ENCODE results near the gene FAM193B. TPM values are rescaled to one million over a fixed set of nuclear protein-coding genes. Genes with fewer than 3 reads are reported as not detected.

FAM193B gene
- polyA plus RNA-seq, 2 of the 4 experiments (the other 2 are of a cell fraction): 19.4 to 28.9 TPM

GRCh38 chr5:177511181-177511580 is 43.2 kb downstream of the FAM193B start:
- DNase-seq (ENCODE audit: low read depth in 1 of 2, low spot score in 1 of 2) (no peak), ATAC-seq (no peak), FAIRE-seq (no peak)
- H3K4me3 ChIP-seq: no peak overlapping the region
- no peaks in the 10 kb centered on the region for H3K9me3 ChIP-seq
- no peak overlapping the region for H3K4me2 ChIP-seq
- CTCF ChIA-PET: interaction anchor here (0.9 to 4.3 kb wide), 7 partner anchors 10 to 106 kb away, joined by 3 to 40 read pairs (median 4); no protein-coding TSS in a partner anchor
- 95% methylated on average over 4 of the region's 5 CpGs for WGBS (ENCODE audit: missing lambda C conversion rate)
- POLR2A ChIA-PET: no interaction called here
- H3K4me1 ChIP-seq: peaks cover 11% of the 10 kb centered on the region
- no peak overlapping the region for H3K27ac ChIP-seq
- TF ChIP-seq NPAS2 (CRISPR knock-in tag; IDR thresholded peaks at IDR 0.05; ENCODE audit: borderline replicate concordance): no peak
- TF ChIP-seq RCOR1 (IDR thresholded peaks at IDR 0.05; ENCODE audit: low read depth, low read length): no peak
- TF ChIP-seq JUNB (IDR thresholded peaks at IDR 0.05): no peak

- ChIA-PET CTCF (interaction anchor here (1.4 to 4.3 kb wide), 6 partner anchors 9 to 106 kb away, joined by 3 to 40 read pairs (median 6); no protein-coding TSS in a partner anchor), POLR2A (no interaction called here)
- no peak overlapping the region for H3K27ac ChIP-seq
- 94% methylated on average over 15 of the region's 15 CpGs for WGBS (ENCODE audit: missing lambda C conversion rate)
- ATAC-seq: no peak
- H3K9me3 ChIP-seq: no peaks in the 10 kb centered on the region
- TF ChIP-seq ZNF302 (CRISPR knock-in tag; IDR thresholded peaks at IDR 0.05) (no peak), CBX8 (IDR thresholded peaks at IDR 0.05) (no peak)
- FAIRE-seq: no peak
- peaks cover 5% of the 10 kb centered on the region for H3K4me1 ChIP-seq
- no peak for DNase-seq (ENCODE audit: low read depth in 1 of 2, low spot score in 1 of 2)
- no peak overlapping the region for H3K4me2 ChIP-seq
- H3K4me3 ChIP-seq: no peak overlapping the region
Measured at GRCh38 chr5:177510567-177511053, 43.8 kb downstream of the FAM193B start.

GRCh38 chr5:177509991-177510566 is 44.3 kb downstream of the FAM193B start:
- CTCF ChIA-PET: interaction anchor here (1.2 to 4.3 kb wide), 7 partner anchors 9 to 105 kb away, joined by 3 to 40 read pairs (median 5); no protein-coding TSS in a partner anchor
- TF ChIP-seq BHLHE40 (IDR thresholded peaks at IDR 0.05; ENCODE audit: low read depth, low read length) (no peak), RARB (CRISPR knock-in tag; IDR thresholded peaks at IDR 0.05) (no peak), ESRRA (IDR thresholded peaks at IDR 0.05; ENCODE audit: borderline replicate concordance, low read length) (no peak), RCOR1 (IDR thresholded peaks at IDR 0.05; ENCODE audit: low read depth, low read length) (no peak), EHF (CRISPR knock-in tag; IDR thresholded peaks at IDR 0.05) (no peak), KDM5A (IDR thresholded peaks at IDR 0.05) (no peak), HOXB5 (CRISPR knock-in tag; IDR thresholded peaks at IDR 0.05) (no peak), JUNB (IDR thresholded peaks at IDR 0.05) (no peak)
- no peak overlapping the region for H3K4me3 ChIP-seq
- H3K4me1 ChIP-seq: no peaks in the 10 kb centered on the region; the same call in 2 of the 3 replicates
- POLR2A ChIA-PET: no interaction called here
- DNase-seq (ENCODE audit: low read depth in 1 of 2, low spot score in 1 of 2) (no peak), FAIRE-seq (no peak), ATAC-seq (no peak)
- H3K9me3 ChIP-seq: no peaks in the 10 kb centered on the region
- H3K27ac ChIP-seq: no peak overlapping the region
- H3K4me2 ChIP-seq: no peak overlapping the region
- WGBS (ENCODE audit: missing lambda C conversion rate): 94% methylated on average over 11 of the region's 11 CpGs

DNA sequence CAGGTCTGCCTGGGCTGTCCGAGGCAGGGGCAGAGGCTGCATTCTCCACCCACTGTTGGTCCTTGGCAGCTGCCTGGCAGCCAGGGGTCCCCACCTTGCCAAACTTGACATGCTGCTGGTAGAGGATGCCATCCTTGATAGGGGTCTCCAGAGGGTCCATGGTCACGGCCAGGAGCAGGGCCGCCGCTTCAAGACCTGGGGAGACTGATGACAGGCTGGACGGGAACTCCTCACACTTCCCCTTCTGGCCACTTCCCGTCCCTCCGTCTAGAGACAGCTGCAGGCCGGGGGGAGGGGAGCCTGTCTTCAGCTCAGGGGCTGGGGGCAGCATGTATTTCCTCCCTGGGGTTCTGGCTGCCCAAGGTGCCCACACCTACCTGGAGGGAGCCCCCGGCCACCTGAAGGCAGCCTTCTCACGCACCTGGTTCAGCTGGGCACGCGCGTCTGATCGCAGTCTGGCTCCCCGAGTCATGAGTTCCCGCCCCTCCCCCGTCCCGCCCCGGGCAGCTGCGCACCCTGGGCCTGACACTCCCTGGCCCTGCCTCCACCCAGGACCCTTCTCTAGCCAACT is 44.9 kb downstream of the FAM193B start, which contains the start of gene DOK3:
DOK3 (minus strand) TSS at position 446 of the 571 bp plus-strand sequence; CDS start at position 160, 286 bp downstream.
- DNase-seq (ENCODE audit: low read depth in 1 of 2, low spot score in 1 of 2): no peak
- no peak for ATAC-seq
- CTCF ChIA-PET: interaction anchor here (0.7 to 4.3 kb wide), 10 partner anchors 8 to 396 kb away, joined by 3 to 40 read pairs (median 4); no protein-coding TSS in a partner anchor
- no peak within 1 kb of the TSS for H3K27ac ChIP-seq
- TF ChIP-seq FOSL2 (IDR thresholded peaks at IDR 0.05) (no peak), FOSL2 (CRISPR knock-in tag; IDR thresholded peaks at IDR 0.05) (no peak), EHMT2 (IDR thresholded peaks at IDR 0.05; ENCODE audit: low read depth) (no peak)
- no peak within 1 kb of the TSS for H3K4me3 ChIP-seq
- H3K9me3 ChIP-seq: no peaks in the 10 kb centered on the region
- POLR2A ChIA-PET: no interaction called here
- no peak for FAIRE-seq
- H3K4me2 ChIP-seq: no peak within 1 kb of the TSS
- WGBS (ENCODE audit: missing lambda C conversion rate): 92% methylated on average over 15 of the region's 20 CpGs
- H3K4me1 ChIP-seq: no peaks in the 10 kb centered on the region

GRCh38 chr5:177508837-177509236 is 45.5 kb downstream of the FAM193B start:
- no peak for ATAC-seq
- no peak overlapping the region for H3K4me3 ChIP-seq
- DNase-seq (ENCODE audit: low read depth in 1 of 2, low spot score in 1 of 2): no peak
- no peak overlapping the region for H3K4me2 ChIP-seq
- H3K4me1 ChIP-seq: no peaks in the 10 kb centered on the region
- no peaks in the 10 kb centered on the region for H3K9me3 ChIP-seq
- TF ChIP-seq MYC (IDR thresholded peaks at IDR 0.05; ENCODE audit: borderline replicate concordance, low read length): no peak
- TF ChIP-seq FOSL2 (IDR thresholded peaks at IDR 0.05): no peak
- TF ChIP-seq FOSL2 (CRISPR knock-in tag; IDR thresholded peaks at IDR 0.05): no peak
- no peak for TF ChIP-seq CEBPB (IDR thresholded peaks at IDR 0.05)
- no peak for TF ChIP-seq KDM1A (IDR thresholded peaks at IDR 0.05; ENCODE audit: low read depth)
- no peak for TF ChIP-seq E2F6 (IDR thresholded peaks at IDR 0.05; ENCODE audit: borderline replicate concordance, low read depth)
- no peak for TF ChIP-seq FOXS1 (CRISPR knock-in tag; IDR thresholded peaks at IDR 0.05)
- no peak for TF ChIP-seq ZSCAN20 (CRISPR knock-in tag; IDR thresholded peaks at IDR 0.05)
- TF ChIP-seq BHLHE40 (IDR thresholded peaks at IDR 0.05; ENCODE audit: low read depth, low read length): no peak
- no peak for TF ChIP-seq SMC3 (IDR thresholded peaks at IDR 0.05)
- no peak for TF ChIP-seq TFCP2L1 (CRISPR knock-in tag; IDR thresholded peaks at IDR 0.05)
- H3K27ac ChIP-seq: no peak overlapping the region
- ChIA-PET POLR2A (interaction anchor here (0.7 kb wide), 1 partner anchor 12 kb away, joined by 4 read pairs; the partner anchor contains the start of gene PDLIM7), CTCF (interaction anchor here (0.7 to 4.3 kb wide), 12 partner anchors 8 to 395 kb away, joined by 3 to 40 read pairs (median 3); no protein-coding TSS in a partner anchor)
- WGBS (ENCODE audit: missing lambda C conversion rate): 80% methylated on average over 8 of the region's 8 CpGs
- FAIRE-seq: no peak

All from A549 (cell line).